Lung (tissue), 12 donors: ENCODE measurements around the gene PRKCE. TPM values are rescaled to one million over a fixed set of nuclear protein-coding genes. Genes with fewer than 3 reads are reported as not detected.

Experiments used
- ATAC-seq: fragments of 200-7000 bp; cut with Tn5 transposase; one replicate; pipeline ENCODE4 v1.9.1; 2020; ENCODE audit warnings: moderate number of reproducible peaks; ENCODE audit not compliant: insufficient read depth, low FRiP score
- DNase-seq, 3 donors: peaks; one replicate each; pipeline ENCODE4 v3.0.0-alpha.2; 2013 to 2017
- H3K27ac ChIP-seq, 2 donors: one replicate each; pipeline ENCODE4 v1.5.1; 2013; ENCODE audit warnings: mild to moderate bottlenecking in 2 of 2, moderate library complexity in 2 of 2, control low read depth in 1 of 2, inconsistent platforms in 1 of 2, low read depth in 1 of 2, low read length in 1 of 2
- H3K27me3 ChIP-seq, 3 donors: one replicate each; pipeline ENCODE4 v1.5.1; 2013; ENCODE audit warnings: low read length in 2 of 3; ENCODE audit not compliant: control insufficient read depth in 3 of 3, insufficient read depth in 3 of 3
- H3K36me3 ChIP-seq, 4 donors: one replicate each; pipeline ENCODE4 v1.5.1; 2013; ENCODE audit warnings: low read length in 4 of 4, mild to moderate bottlenecking in 1 of 4, moderate library complexity in 1 of 4; ENCODE audit not compliant: control insufficient read depth in 4 of 4, insufficient read depth in 4 of 4
- H3K4me1 ChIP-seq, 5 donors: one replicate each; pipeline ENCODE4 v1.5.1; 2013; ENCODE audit warnings: low read length in 5 of 5, mild to moderate bottlenecking in 2 of 5, moderate library complexity in 1 of 5; ENCODE audit not compliant: control insufficient read depth in 5 of 5, insufficient read depth in 5 of 5
- H3K4me3 ChIP-seq: one replicate; pipeline ENCODE4 v1.5.1; 2013; ENCODE audit warnings: mild to moderate bottlenecking, control low read depth, moderate library complexity
- H3K9ac ChIP-seq, 2 donors: one replicate each; pipeline ENCODE4 v1.5.1; 2013; ENCODE audit warnings: low read length in 2 of 2, control low read depth in 1 of 2; ENCODE audit not compliant: insufficient read depth in 1 of 2
- H3K9me3 ChIP-seq, 4 donors: one replicate each; pipeline ENCODE4 v1.5.1; 2013; ENCODE audit warnings: low read length in 3 of 4, mild to moderate bottlenecking in 1 of 4, moderate library complexity in 1 of 4; ENCODE audit not compliant: control insufficient read depth in 4 of 4, insufficient read depth in 3 of 4
- WGBS, 2 donors: extraction: QIAGEN DNeasy Blood & Tissue Kit; methylation state at CpG; one replicate each; pipeline ENCODE4 v1.1.7; 2013; 5-methylcytosine and 5-hydroxymethylcytosine counted together
- polyA plus RNA-seq, 2 donors: library from polyadenylated mRNA; stranded (reverse); fragments of 200-250 nt; gene quantifications; one replicate each; pipeline ENCODE4 v1.2.1, GENCODE V29; 2013
- total RNA-seq, 2 donors: library from RNA; depleted of rRNA in 1 of 2; stranded (reverse); fragments of >200 nt in 1 of 2; gene quantifications; one replicate each; pipeline ENCODE4 v1.2.1, GENCODE V29; 2014 to 2021
- TF ChIP-seq, protein P1 (sequence below): IDR thresholded peaks from 2 replicates; pipeline ENCODE4 v1.5.1; 2012; ENCODE audit warnings: mild to moderate bottlenecking; ENCODE audit errors: control extremely low read depth, extremely low read depth
- donor health status: control.
- donor health status: control.
- donor health status: Bipolar disorder and iron deficiency.
- donor health status: healthy.
- donor health status: DM: yes; HTN: yes; CAD: no.

Gene PRKCE
- total and polyA plus RNA-seq, 4 donors = 12.5 to 82.2 (median 32.1) TPM

DNA sequence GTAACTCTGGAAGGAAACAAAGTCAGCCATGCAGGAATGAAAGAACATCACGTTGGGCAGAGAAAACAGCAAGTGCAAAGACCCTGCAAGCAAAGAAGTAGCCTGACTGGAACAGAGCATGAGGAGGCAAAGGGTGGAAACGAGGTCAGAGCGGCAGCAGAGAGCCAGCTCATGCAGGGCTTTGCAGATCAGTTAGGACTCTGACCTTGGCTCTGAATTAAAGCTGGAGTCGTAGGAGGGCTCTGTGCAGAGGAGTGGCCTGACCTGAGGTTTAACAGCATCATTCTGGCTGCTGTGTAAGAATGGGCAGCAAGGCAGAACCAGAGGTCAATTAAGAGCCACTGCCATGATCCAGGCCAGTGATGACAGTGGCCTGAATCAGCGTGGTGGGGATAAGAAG lies 220.7 kb downstream of the PRKCE start:
- no peaks in the 10 kb centered on the region for H3K36me3 ChIP-seq
- no peak for ATAC-seq
- 76 to 86% methylated on average over 5 of the region's 5 CpGs for WGBS, 2 donors

DNA sequence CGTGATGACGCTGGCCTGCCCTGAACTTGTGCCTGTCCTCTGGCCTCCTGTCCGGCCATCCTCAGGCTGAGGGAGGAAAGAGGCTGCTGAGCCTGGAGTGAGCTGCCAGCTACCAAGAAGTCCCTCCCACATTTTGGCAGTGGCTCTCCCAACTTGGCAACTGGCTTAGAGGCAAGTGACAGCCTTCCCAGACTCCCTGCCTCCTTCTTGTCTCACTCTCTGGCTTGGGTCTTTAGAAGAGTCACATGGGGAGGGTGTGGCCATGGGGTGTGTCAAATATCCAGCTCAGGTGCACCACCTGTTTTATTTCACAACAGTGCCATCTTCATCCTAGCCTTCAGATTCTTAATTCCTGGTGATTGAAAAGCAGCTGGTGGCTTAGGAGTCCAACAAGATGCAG lies 222.9 kb downstream of the PRKCE start:
- no peak overlapping the region for H3K9ac ChIP-seq
- peaks cover 0 to 7% (median 1%) of the 10 kb centered on the region in 4 donors for H3K36me3 ChIP-seq
- H3K4me3 ChIP-seq = no peak overlapping the region
- H3K27me3 ChIP-seq = no peaks in the 10 kb centered on the region
- 68 to 82% methylated on average over 3 of the region's 3 CpGs for WGBS, 2 donors
- TF ChIP-seq, protein P1, sequence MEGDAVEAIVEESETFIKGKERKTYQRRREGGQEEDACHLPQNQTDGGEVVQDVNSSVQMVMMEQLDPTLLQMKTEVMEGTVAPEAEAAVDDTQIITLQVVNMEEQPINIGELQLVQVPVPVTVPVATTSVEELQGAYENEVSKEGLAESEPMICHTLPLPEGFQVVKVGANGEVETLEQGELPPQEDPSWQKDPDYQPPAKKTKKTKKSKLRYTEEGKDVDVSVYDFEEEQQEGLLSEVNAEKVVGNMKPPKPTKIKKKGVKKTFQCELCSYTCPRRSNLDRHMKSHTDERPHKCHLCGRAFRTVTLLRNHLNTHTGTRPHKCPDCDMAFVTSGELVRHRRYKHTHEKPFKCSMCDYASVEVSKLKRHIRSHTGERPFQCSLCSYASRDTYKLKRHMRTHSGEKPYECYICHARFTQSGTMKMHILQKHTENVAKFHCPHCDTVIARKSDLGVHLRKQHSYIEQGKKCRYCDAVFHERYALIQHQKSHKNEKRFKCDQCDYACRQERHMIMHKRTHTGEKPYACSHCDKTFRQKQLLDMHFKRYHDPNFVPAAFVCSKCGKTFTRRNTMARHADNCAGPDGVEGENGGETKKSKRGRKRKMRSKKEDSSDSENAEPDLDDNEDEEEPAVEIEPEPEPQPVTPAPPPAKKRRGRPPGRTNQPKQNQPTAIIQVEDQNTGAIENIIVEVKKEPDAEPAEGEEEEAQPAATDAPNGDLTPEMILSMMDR = no peak
- peaks cover 2 to 11% (median 2%) of the 10 kb centered on the region in 4 donors for H3K9me3 ChIP-seq
- no peak overlapping the region for H3K27ac ChIP-seq
- H3K4me1 ChIP-seq = peaks cover 0 to 16% (median 7%) of the 10 kb centered on the region in 5 donors
- DNase-seq (peak; percentile 43 to 75 (median 53)), ATAC-seq (no peak)

More for the DNA sequence above, 220.7 kb downstream of the PRKCE start:
- H3K4me1 ChIP-seq = peaks cover 0 to 16% (median 7%) of the 10 kb centered on the region in 5 donors
- H3K27me3 ChIP-seq = no peaks in the 10 kb centered on the region
- H3K4me3 ChIP-seq = no peak overlapping the region
- no peak overlapping the region for H3K9ac ChIP-seq
- TF ChIP-seq, protein P1 = no peak
- no peak for DNase-seq
- peaks cover 2 to 7% (median 2%) of the 10 kb centered on the region in 4 donors for H3K9me3 ChIP-seq
- no peak overlapping the region for H3K27ac ChIP-seq

DNA sequence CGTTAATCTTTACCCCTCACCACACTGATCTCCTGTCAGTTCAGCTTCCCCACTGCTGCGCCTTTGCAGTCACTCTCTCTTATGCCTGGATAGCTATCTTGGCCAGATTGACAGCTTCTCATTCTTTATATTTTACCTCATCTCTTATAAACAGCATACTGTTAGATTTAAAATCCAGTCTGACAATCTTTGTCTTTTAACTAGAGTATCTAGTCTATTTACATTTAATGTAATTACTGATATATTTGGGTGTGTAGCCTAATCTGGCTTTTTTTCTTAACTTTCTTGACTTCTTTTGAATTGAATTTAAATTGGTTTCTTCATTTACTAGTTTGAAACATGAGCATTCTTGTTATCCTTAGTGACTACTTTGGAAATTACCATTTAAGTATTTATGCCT lies 225.1 kb downstream of the PRKCE start:
- TF ChIP-seq, protein P1 = no peak
- no peak overlapping the region for H3K9ac ChIP-seq
- DNase-seq (no peak), ATAC-seq (no peak)
- H3K4me1 ChIP-seq = peaks cover 0 to 13% (median 10%) of the 10 kb centered on the region in 5 donors
- peaks cover 0 to 7% (median 1%) of the 10 kb centered on the region in 4 donors for H3K36me3 ChIP-seq
- H3K9me3 ChIP-seq = peaks cover 2 to 11% (median 2%) of the 10 kb centered on the region in 4 donors
- WGBS, 2 donors = 96 to 100% methylated on average over 2 of the region's 2 CpGs
- H3K4me3 ChIP-seq = no peak overlapping the region
- no peak overlapping the region for H3K27ac ChIP-seq
- no peaks in the 10 kb centered on the region for H3K27me3 ChIP-seq

DNA sequence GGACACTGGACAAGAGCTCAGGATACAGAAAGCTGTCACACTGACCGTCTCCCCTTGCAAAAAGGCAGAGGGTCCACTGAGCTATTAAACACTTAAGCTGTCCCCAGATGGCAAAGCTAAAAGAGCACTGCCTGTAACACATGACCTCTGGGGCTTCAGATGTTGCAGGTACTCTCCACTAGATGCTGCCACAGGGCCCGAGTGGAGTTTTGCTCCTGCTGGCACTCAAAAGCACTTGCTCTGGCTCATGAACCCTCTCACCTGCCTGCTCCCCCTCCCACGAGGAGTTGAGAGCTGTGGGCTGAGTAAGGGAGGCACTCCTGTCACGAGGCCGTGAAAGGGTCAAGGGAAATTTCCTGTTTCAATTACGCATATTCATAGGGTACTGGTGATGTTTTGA lies 227.9 kb downstream of the PRKCE start:
- no peak overlapping the region for H3K27ac ChIP-seq
- H3K27me3 ChIP-seq = no peaks in the 10 kb centered on the region
- ATAC-seq (peak; percentile 38), DNase-seq (no peak)
- no peak overlapping the region for H3K9ac ChIP-seq
- 77 to 85% methylated on average over 6 of the region's 6 CpGs for WGBS, 2 donors
- peaks cover 2 to 11% (median 2%) of the 10 kb centered on the region in 4 donors for H3K9me3 ChIP-seq
- H3K36me3 ChIP-seq = peaks cover 0 to 7% (median 1%) of the 10 kb centered on the region in 4 donors
- H3K4me3 ChIP-seq = no peak overlapping the region
- TF ChIP-seq, protein P1 = no peak
- H3K4me1 ChIP-seq = peaks cover 10 to 33% (median 21%) of the 10 kb centered on the region in 5 donors
